ENCODE results near the gene CAVIN2. TPM values are rescaled to one million over a fixed set of nuclear protein-coding genes. Genes with fewer than 3 reads are reported as not detected.
A peak's percentile ranks its signal among the peaks of the same experiment; 100 is the strongest.

Gene CAVIN2
- polyA plus RNA-seq, 1 donor: 33.8 TPM

DNA sequence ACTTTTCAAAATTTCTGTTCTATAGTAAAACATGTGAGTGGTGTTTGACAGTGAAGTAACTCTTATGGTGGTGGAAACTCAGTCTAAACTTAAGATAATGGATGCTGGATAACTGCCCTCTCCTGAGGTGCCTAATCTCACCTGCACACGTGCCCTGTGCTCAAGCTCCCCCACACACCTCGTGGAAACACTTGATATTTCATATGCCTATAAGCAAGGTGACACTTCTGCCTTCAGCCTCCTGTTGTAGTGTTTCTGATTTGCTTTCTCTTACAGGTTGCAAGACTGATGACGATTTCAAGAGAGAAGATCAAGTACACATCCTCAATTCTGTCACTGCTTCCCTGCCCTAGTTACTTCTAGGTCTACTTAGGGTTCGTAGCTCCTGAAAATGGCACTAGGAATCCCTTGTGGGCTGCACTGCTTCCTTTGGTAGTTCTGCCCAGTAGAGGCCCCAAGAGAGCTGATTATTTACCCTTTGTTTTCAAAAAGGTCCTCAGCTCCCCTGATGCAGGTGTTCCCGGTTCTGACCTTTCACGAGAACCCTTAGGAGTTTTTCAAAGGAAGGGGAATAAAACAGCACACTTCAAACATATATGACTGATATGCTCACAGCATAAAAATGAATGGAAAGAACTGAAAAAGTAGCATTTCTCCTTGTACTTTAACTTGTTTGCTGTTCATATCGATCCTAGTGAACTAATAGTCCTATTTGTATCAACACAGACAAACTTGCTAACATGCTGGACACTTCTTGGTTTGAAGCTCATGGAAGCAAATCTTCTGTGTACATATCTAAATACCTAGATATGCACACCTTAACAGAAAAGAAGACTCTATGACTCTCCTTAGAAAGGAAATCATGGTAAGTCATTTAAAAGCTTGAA lies 6.7 kb downstream of the CAVIN2 start:
- no peak for DNase-seq (ENCODE audit: low read depth)

DNA sequence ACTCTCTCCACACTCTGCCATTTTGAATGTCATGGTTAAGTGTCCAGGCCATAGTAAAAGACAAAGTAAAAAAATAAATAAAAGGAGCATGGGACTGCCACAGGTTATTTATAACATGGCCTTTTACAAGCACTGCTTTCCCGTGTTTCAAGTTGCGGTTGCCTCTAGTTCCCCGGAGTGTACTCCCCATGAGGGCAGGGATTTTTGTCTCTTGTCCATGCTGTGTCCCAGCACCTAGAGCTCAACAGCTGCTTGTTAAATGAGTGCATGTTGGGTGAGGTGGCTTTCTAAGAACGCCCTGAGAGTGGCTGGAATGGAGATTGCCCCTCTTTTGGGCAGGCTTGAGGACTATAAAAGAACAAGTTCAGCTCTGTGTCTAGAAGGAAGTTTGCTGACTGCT lies 8.4 kb downstream of the CAVIN2 start:
- no peak for DNase-seq (ENCODE audit: low read depth)

- no peak for DNase-seq (ENCODE audit: low read depth)
Observed at GRCh38 chr2:191836853-191837769, 9.8 kb downstream of the CAVIN2 start.

- DNase-seq (ENCODE audit: low read depth): no peak
Observed at GRCh38 chr2:191836471-191836852, 10.4 kb downstream of the CAVIN2 start.

- DNase-seq (ENCODE audit: low read depth): no peak
Observed at GRCh38 chr2:191835539-191836350, 11.1 kb downstream of the CAVIN2 start.

DNA sequence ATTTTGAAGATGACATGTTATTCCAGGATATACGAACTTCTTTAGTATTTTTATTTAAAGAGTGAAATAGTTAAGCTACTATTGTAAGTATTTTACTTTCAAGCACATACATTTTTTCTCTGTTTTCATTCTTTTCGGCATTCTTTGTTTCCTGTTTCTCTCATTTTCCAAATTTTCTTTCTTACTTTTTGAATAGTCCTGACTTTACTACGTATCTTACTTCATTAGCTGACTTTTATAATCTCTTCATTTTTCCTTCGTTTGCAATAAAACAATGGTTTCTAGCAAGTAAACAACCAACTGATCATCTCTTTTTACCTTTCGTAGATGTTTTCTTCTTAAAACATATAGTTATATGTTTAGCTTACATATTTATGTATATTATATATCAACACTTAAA lies 11.8 kb downstream of the CAVIN2 start:
- no peak for DNase-seq (ENCODE audit: low read depth)

- no peak for DNase-seq (ENCODE audit: low read depth)
Observed at GRCh38 chr2:191833356-191833755, 13.5 kb downstream of the CAVIN2 start.

GRCh38 chr2:191832668-191833067 lies 14.2 kb downstream of the CAVIN2 start:
- DNase-seq (ENCODE audit: low read depth): no peak

GRCh38 chr2:191831410-191831994 lies 15.4 kb downstream of the CAVIN2 start:
- no peak for DNase-seq (ENCODE audit: low read depth)

GRCh38 chr2:191824398-191824797 lies 22.5 kb downstream of the CAVIN2 start:
- DNase-seq (ENCODE audit: low read depth): no peak

DNA sequence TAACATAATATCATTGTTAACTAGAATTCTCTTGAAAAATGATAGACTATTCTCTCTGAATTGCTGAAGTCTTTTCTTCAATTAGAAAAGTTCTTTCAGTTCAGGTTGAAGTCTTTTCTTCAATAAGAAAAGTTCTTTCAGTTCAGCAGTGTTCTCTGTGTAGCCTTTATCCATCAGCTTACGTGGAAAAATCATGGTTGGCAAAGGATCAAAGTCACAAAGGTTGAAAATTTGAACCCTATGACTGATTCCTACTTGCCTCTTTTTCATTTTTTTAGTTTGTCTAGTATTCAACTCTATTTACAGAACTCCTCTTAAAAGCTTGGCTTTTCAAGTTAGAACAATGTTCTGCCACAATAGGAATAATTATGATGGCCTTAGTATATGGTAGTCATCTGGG lies 25.8 kb downstream of the CAVIN2 start:
- DNase-seq (ENCODE audit: low read depth): no peak

DNA sequence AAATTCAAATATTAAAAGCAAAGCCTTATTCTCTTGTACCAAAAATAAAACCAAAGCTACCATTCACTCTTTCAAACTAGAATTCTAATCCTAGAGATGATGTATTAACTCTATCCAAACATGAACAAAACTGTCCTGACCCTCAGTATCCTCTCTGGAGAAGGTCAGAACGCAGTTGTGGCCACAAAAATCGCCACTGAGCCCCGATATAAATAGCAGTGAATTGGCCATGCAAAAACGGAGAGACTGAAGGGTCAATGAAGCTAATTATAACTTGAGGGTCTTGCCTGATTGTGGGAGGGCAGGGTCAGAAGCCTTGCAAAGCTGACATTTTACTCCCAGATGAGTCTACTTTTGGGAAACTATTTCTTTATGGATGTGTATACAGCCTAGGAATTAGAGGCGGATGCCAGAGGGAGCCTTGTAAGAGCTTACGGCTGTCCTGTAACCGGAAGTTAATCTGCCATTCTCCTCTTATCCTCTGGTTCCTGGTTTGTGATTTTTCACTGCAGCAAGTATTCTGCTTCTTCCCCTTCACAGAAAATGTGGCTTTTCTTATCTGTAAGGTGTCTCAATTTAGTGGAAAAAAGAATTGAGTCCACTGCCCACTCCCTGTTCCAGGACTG lies 28.1 kb downstream of the CAVIN2 start:
- no peak for DNase-seq (ENCODE audit: low read depth)

GRCh38 chr2:191818133-191818532 lies 28.8 kb downstream of the CAVIN2 start:
- DNase-seq (ENCODE audit: low read depth): no peak

- no peak for DNase-seq (ENCODE audit: low read depth)
Observed at GRCh38 chr2:191815010-191815409, 31.9 kb downstream of the CAVIN2 start.

- DNase-seq (ENCODE audit: low read depth): no peak
Observed at GRCh38 chr2:191813943-191814342, 32.9 kb downstream of the CAVIN2 start.

DNA sequence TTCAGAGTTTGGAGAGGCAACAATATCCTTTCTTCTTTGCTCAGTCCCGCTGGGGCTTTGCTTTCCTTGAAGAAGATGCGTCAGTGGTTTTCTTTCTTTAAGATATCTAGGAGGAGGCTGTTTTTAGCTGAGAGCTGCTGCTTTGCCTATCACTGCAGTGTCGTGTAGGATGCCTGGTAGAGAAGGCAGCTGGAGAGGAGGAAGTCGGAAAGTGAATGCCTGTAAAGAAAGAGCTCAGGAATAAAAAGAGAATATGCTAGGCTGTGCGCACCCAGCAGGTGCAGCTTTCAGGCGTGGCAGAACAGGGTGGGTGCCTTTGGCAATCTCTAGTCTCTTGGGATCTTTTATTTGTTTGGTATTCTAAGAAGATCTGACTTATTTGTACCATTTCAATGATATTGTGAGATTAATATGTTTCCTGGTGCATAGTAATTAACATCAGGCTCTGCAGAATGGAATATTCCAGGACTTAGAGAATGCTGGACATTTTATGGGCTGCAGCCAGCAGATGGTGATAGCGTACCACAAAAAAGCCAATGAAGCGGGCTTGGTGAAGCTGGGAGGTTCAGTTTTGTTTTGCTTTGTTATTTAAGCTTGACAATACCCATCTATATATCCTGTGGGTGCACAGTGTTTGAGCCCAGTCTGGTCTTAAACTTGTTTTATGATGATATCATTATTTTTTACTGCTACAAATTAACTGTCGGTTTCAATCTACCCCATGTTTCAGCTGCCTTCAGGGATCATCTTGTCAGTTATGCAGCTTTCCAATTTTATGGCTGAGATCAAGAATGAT lies 34.9 kb downstream of the CAVIN2 start:
- peak; percentile 60 for DNase-seq (ENCODE audit: low read depth)

GRCh38 chr2:191806396-191806795 lies 40.5 kb downstream of the CAVIN2 start:
- DNase-seq (ENCODE audit: low read depth): no peak

GRCh38 chr2:191804766-191805165 lies 42.1 kb downstream of the CAVIN2 start:
- no peak for DNase-seq (ENCODE audit: low read depth)

GRCh38 chr2:191803007-191803406 lies 43.9 kb downstream of the CAVIN2 start:
- no peak for DNase-seq (ENCODE audit: low read depth)

DNA sequence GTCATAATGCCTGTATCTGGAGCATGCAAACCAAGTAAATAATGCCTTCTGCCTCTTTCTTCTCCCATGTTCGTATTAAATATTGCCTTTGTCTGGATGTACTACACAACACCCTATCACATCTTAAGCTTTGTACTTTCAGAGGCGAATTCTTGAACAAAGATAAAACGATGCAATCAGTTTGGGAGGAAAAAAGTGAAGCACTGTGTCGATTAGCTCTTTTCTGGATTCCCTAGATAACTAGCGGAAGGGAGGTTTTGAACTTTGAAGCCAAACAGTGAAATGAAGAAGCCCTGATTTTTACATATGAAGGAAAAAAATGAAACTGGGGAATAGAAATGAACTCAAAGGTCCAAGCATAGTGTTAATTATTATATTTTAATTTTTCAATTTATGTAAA lies 44.7 kb downstream of the CAVIN2 start:
- no peak for DNase-seq (ENCODE audit: low read depth)

Data from forelimb muscle (tissue), 1 donor.